H1 (cell line): ENCODE data around the gene ANKRD60.

Source experiments
- ATF2 ChIP-seq: IDR thresholded peaks from 2 replicates; pipeline ENCODE4 v1.6.1; 2012; ENCODE audit warnings: low read length, inconsistent platforms
- CBX8 ChIP-seq: fragments of 300-800, 300-1000 bp; sonication (generic); IDR thresholded peaks from 2 replicates; pipeline ENCODE4 v1.7.1; 2016; ENCODE audit warnings: low read depth, low read length, borderline replicate concordance
- CREB1 ChIP-seq: IDR thresholded peaks from 2 replicates; pipeline ENCODE4 v1.6.1; 2012; ENCODE audit warnings: inconsistent platforms
- CTCF ChIP-seq, 3 experiments: IDR thresholded peaks; 1 replicate in 2 of 3; 2 replicates in 1 of 3; pipeline versions ENCODE4 v1.5.1 to v1.6.1; 2011; ENCODE audit warnings: low read length in 3 of 3, mild to moderate bottlenecking in 3 of 3, inconsistent platforms in 2 of 3, low read depth in 1 of 3, moderate library complexity in 1 of 3; ENCODE audit not compliant: insufficient read depth in 1 of 3; ENCODE audit errors: control extremely low read depth in 1 of 3
- EP300 ChIP-seq, 2 experiments: IDR thresholded peaks; 1 replicate in 1 of 2; 2 replicates in 1 of 2; pipeline ENCODE4 v1.6.1; 2011 to 2012; ENCODE audit warnings: low read depth in 2 of 2, low read length in 2 of 2, mild to moderate bottlenecking in 2 of 2, borderline replicate concordance in 1 of 2, inconsistent platforms in 1 of 2, moderate library complexity in 1 of 2
- HDAC2 ChIP-seq, 2 experiments: fragments of 300-600 bp in 1 of 2; sonication (generic) in 1 of 2; IDR thresholded peaks; 2 replicates each; pipeline ENCODE4 v1.6.1; 2011 to 2012; ENCODE audit warnings: low read depth in 2 of 2, low read length in 2 of 2, mild to moderate bottlenecking in 2 of 2, moderate library complexity in 2 of 2, borderline replicate concordance in 1 of 2, inconsistent platforms in 1 of 2
- HDAC6 ChIP-seq: IDR thresholded peaks from one replicate; pipeline ENCODE4 v1.7.1; 2012; ENCODE audit warnings: low read depth, mild to moderate bottlenecking, inconsistent platforms, low read length, moderate library complexity
- MAFK ChIP-seq: IDR thresholded peaks from 2 replicates; pipeline ENCODE4 v1.6.1; 2012; ENCODE audit warnings: low read depth, mild to moderate bottlenecking, improper control_type of control experiment, low read length
- POLR2A ChIP-seq, 2 experiments: IDR thresholded peaks; 1 replicate in 1 of 2; 2 replicates in 1 of 2; pipeline ENCODE4 v1.6.1; 2011; ENCODE audit warnings: low read depth in 2 of 2, low read length in 2 of 2, mild to moderate bottlenecking in 2 of 2; ENCODE audit errors: control extremely low read depth in 1 of 2
- POLR2AphosphoS5 ChIP-seq: IDR thresholded peaks from 2 replicates; pipeline ENCODE4 v1.6.1; 2011; ENCODE audit warnings: low read depth, low read length
- RBBP5 ChIP-seq: IDR thresholded peaks from 2 replicates; pipeline ENCODE4 v1.7.1; 2012; ENCODE audit warnings: low read depth, mild to moderate bottlenecking, inconsistent platforms, low read length, moderate library complexity, borderline replicate concordance
- SP1 ChIP-seq: IDR thresholded peaks from 2 replicates; pipeline ENCODE4 v1.6.1; 2011; ENCODE audit warnings: low read depth, low read length
- SP4 ChIP-seq: IDR thresholded peaks from 2 replicates; pipeline ENCODE4 v1.6.1; 2012; ENCODE audit warnings: low read length, inconsistent platforms
- YY1 ChIP-seq: IDR thresholded peaks from 2 replicates; pipeline ENCODE4 v1.6.1; 2011; ENCODE audit warnings: low read depth, mild to moderate bottlenecking, low read length

- TF ChIP-seq CTCF (IDR thresholded peaks at IDR 0.05; ENCODE audit: control extremely low read depth in 1 of 3, insufficient read depth in 1 of 3, low read depth in 1 of 3, low read length in 3 of 3) (no peak), EP300 (IDR thresholded peaks at IDR 0.05; ENCODE audit: borderline replicate concordance in 1 of 2, low read depth in 2 of 2, low read length in 2 of 2) (no peak), POLR2AphosphoS5 (no peak), POLR2A (IDR thresholded peaks at IDR 0.05; ENCODE audit: control extremely low read depth in 1 of 2, low read depth in 2 of 2, low read length in 2 of 2) (no peak), HDAC2 (IDR thresholded peaks at IDR 0.05; ENCODE audit: borderline replicate concordance in 1 of 2, low read depth in 2 of 2, low read length in 2 of 2) (no peak), SP1 (no peak), CREB1 (no peak), RBBP5 (no peak), ATF2 (no peak), HDAC6 (no peak), CBX8 (no peak), MAFK (no peak), YY1 (no peak), SP4 (no peak)
These were observed 6.6 kb upstream of the ANKRD60 start for GRCh38 chr20:58235010-58235409.
